Gastrocnemius medialis (tissue), 4 donors: ENCODE data around the gene HSPA4.

Experiments used
- POLR2A ChIP-seq, 2 donors: fragments of 450-650 bp; IDR thresholded peaks; one replicate each; pipeline ENCODE4 v1.6.1; 2017; ENCODE audit warnings: antibody characterized with exemption in 2 of 2, mild to moderate bottlenecking in 2 of 2, moderate library complexity in 2 of 2
- TF ChIP-seq, protein P1 (sequence below), 5 experiments: fragments of 450-650 bp in 3 of 5; fragments of 200-600 bp in 2 of 5; sonication (generic) in 2 of 5; IDR thresholded peaks in 4 of 5; conservative IDR thresholded peaks in 1 of 5; 1 replicate in 4 of 5; 2 replicates in 1 of 5; pipeline ENCODE4 v1.5.1; 2016 to 2019; ENCODE audit warnings: antibody characterized with exemption in 5 of 5, mild to moderate bottlenecking in 3 of 5, moderate library complexity in 3 of 5

DNA sequence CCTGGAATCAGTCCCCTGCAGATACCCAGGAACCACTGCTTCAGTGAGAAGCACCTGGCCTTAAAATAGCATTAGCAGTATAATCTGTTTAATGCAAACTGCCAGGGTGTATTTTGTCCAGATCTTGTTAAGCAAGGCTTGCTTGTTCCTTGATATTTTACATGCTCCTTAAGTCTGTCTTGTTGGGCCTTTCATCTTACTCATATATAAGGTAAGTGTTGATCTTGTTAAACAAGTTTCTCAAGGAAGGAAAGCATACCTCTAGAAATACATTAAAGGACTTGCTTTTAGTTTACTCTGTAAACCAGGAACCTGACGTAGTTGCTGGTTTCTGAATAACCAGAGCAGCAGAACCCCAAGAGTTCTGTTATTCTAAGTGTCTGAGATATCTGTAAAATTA lies 13.7 kb downstream of the HSPA4 start:
- TF ChIP-seq, protein P1, sequence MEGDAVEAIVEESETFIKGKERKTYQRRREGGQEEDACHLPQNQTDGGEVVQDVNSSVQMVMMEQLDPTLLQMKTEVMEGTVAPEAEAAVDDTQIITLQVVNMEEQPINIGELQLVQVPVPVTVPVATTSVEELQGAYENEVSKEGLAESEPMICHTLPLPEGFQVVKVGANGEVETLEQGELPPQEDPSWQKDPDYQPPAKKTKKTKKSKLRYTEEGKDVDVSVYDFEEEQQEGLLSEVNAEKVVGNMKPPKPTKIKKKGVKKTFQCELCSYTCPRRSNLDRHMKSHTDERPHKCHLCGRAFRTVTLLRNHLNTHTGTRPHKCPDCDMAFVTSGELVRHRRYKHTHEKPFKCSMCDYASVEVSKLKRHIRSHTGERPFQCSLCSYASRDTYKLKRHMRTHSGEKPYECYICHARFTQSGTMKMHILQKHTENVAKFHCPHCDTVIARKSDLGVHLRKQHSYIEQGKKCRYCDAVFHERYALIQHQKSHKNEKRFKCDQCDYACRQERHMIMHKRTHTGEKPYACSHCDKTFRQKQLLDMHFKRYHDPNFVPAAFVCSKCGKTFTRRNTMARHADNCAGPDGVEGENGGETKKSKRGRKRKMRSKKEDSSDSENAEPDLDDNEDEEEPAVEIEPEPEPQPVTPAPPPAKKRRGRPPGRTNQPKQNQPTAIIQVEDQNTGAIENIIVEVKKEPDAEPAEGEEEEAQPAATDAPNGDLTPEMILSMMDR (IDR thresholded peaks at IDR 0.05 in 4 of 5, conservative IDR thresholded peaks at IDR 0.05 in 1 of 5) = no peak
- TF ChIP-seq POLR2A (IDR thresholded peaks at IDR 0.05) = no peak
